SK-N-SH (cell line): ENCODE measurements around the gene TBC1D30. TPM values are rescaled to one million over a fixed set of nuclear protein-coding genes. Genes with fewer than 3 reads are reported as not detected.

ENCODE experiments used
- CTCF ChIA-PET: fragments of 300-600, 350-600 bp; formaldehyde crosslinking; extraction: SDS; loops from one replicate; lab custom pipeline; 2021; lab: Yijun Ruan, JAX
- POLR2A ChIA-PET: fragments of 350-600 bp; sonication (Branson Sonifier 250); formaldehyde crosslinking; extraction: SDS; loops from one replicate; lab custom pipeline; 2020; ENCODE audit warnings: antibody characterized with exemption, inconsistent platforms; lab: Yijun Ruan, JAX
- DNase-seq: peaks from one replicate; pipeline ENCODE4 v3.0.0; 2012
- H2AFZ ChIP-seq: fragments of 200-600 bp; sonication (generic); 2 replicates; pipeline ENCODE4 v1.8.1; 2016; ENCODE audit warnings: antibody characterized with exemption, mild to moderate bottlenecking, low read depth
- H3F3A ChIP-seq: fragments of 200-600 bp; sonication (generic); replicated peaks from 2 replicates; pipeline ENCODE3; 2016; ENCODE audit warnings: antibody characterized with exemption, mild to moderate bottlenecking; ENCODE audit not compliant: insufficient read depth
- H3K27ac ChIP-seq, 2 experiments: fragments of 200-500 bp in 1 of 2; fragments of 200-600 bp in 1 of 2; sonication (Bioruptor generic) in 1 of 2; sonication (generic), shearing (Covaris generic) in 1 of 2; 2 replicates each; pipeline versions ENCODE4 v1.5.1 to v1.6.1; 2014 to 2016; ENCODE audit warnings: low read depth in 2 of 2, inconsistent platforms in 1 of 2, low read length in 1 of 2, mild to moderate bottlenecking in 1 of 2, mixed read lengths in 1 of 2
- H3K27me3 ChIP-seq: fragments of 200-600 bp; sonication (generic), shearing (Covaris generic); 2 replicates; pipeline ENCODE4 v1.6.1; 2016; ENCODE audit warnings: mixed run types; ENCODE audit not compliant: insufficient read depth
- H3K36me3 ChIP-seq, 2 experiments: fragments of 200-500 bp in 1 of 2; fragments of 200-600 bp in 1 of 2; sonication (Bioruptor generic) in 1 of 2; sonication (generic) in 1 of 2; replicated peaks in 1 of 2; 2 replicates each; pipeline versions ENCODE3 to v1.5.1; 2014 to 2016; ENCODE audit warnings: low read length in 1 of 2, mild to moderate bottlenecking in 1 of 2; ENCODE audit not compliant: insufficient read depth in 2 of 2, control insufficient read depth in 1 of 2
- H3K4me1 ChIP-seq, 2 experiments: fragments of 200-500 bp in 1 of 2; fragments of 200-600 bp in 1 of 2; sonication (Bioruptor generic) in 1 of 2; sonication (generic), shearing (Covaris generic) in 1 of 2; 2 replicates each; pipeline versions ENCODE4 v1.5.1 to v1.6.1; 2014 to 2016; ENCODE audit warnings: low read depth in 1 of 2, low read length in 1 of 2, mixed run types in 1 of 2; ENCODE audit not compliant: insufficient read depth in 2 of 2, control insufficient read depth in 1 of 2
- H3K4me2 ChIP-seq: fragments of 200-600 bp; sonication (generic), shearing (Covaris generic); 2 replicates; pipeline ENCODE4 v1.6.1; 2017; ENCODE audit warnings: mixed run types
- H3K4me3 ChIP-seq, 2 experiments: fragments of 200-500 bp in 1 of 2; fragments of 200-600 bp in 1 of 2; sonication (Bioruptor generic) in 1 of 2; sonication (generic), shearing (Covaris generic) in 1 of 2; 2 replicates each; pipeline versions ENCODE4 v1.5.1 to v1.8.1; 2014 to 2016; ENCODE audit warnings: low read depth in 2 of 2, inconsistent platforms in 1 of 2, low read length in 1 of 2, mild to moderate bottlenecking in 1 of 2, mixed read lengths in 1 of 2, moderate library complexity in 1 of 2
- H3K79me2 ChIP-seq: fragments of 200-600 bp; sonication (generic); 2 replicates; pipeline ENCODE4 v1.8.1; 2017; ENCODE audit warnings: mild to moderate bottlenecking; ENCODE audit not compliant: insufficient read depth
- H3K9ac ChIP-seq: fragments of 200-600 bp; sonication (generic); 2 replicates; pipeline ENCODE4 v1.6.1; 2017; ENCODE audit warnings: mixed run types
- H3K9me2 ChIP-seq: fragments of 200-600 bp; sonication (generic); 2 replicates; pipeline ENCODE4 v1.6.1; 2017; ENCODE audit warnings: mixed run types
- H3K9me3 ChIP-seq: fragments of 200-600 bp; sonication (generic); 2 replicates; pipeline ENCODE4 v1.6.1; 2017; ENCODE audit warnings: mixed run types, mild to moderate bottlenecking, moderate library complexity
- H4K20me1 ChIP-seq: fragments of 200-600 bp; sonication (generic); 2 replicates; pipeline ENCODE4 v1.6.1; 2017; ENCODE audit warnings: mild to moderate bottlenecking, mixed run types; ENCODE audit not compliant: insufficient read depth
- CHD2 ChIP-seq: fragments of 150-350 bp; IDR thresholded peaks from 2 replicates; pipeline ENCODE4 v1.6.1; 2018; ENCODE audit warnings: low read length; ENCODE audit not compliant: partially characterized antibody
- EZH2phosphoT487 ChIP-seq: fragments of 200-600 bp; sonication (generic); IDR thresholded peaks from 2 replicates; pipeline ENCODE4 v1.6.1; 2017; ENCODE audit warnings: low read depth, mixed run types, mild to moderate bottlenecking, antibody characterized with exemption, moderate library complexity, borderline replicate concordance
- FOXJ3 ChIP-seq: sonication (generic); formaldehyde crosslinking; IDR thresholded peaks from 2 replicates; pipeline ENCODE4 v1.5.1; 2020; ENCODE audit warnings: mild to moderate bottlenecking, missing genetic modification reagents
- FOXM1 ChIP-seq: IDR thresholded peaks from 2 replicates; pipeline ENCODE4 v1.4.0; 2012; ENCODE audit warnings: low read depth, mild to moderate bottlenecking
- GABPA ChIP-seq: IDR thresholded peaks from 2 replicates; pipeline ENCODE4 v1.4.0; 2012; ENCODE audit warnings: low read depth, mild to moderate bottlenecking
- GATA2 ChIP-seq: sonication (generic); formaldehyde crosslinking; IDR thresholded peaks from 2 replicates; pipeline ENCODE4 v1.5.0; 2020; ENCODE audit warnings: mild to moderate bottlenecking, missing genetic modification reagents
- MEF2A ChIP-seq: IDR thresholded peaks from 2 replicates; pipeline ENCODE4 v1.4.0; 2012; ENCODE audit warnings: low read depth, borderline replicate concordance
- MXI1 ChIP-seq: IDR thresholded peaks from 2 replicates; pipeline ENCODE4 v1.6.1; 2012; ENCODE audit warnings: mild to moderate bottlenecking, low read depth, low read length, improper control_type of control experiment
- NRF1 ChIP-seq: IDR thresholded peaks from 2 replicates; pipeline ENCODE4 v1.6.1; 2012; ENCODE audit warnings: low read depth, mild to moderate bottlenecking, low read length
- RAD21 ChIP-seq: IDR thresholded peaks from 2 replicates; pipeline ENCODE4 v1.6.1; 2012; ENCODE audit warnings: mild to moderate bottlenecking, low read length
- RCOR1 ChIP-seq: fragments of 150-350 bp; IDR thresholded peaks from 2 replicates; pipeline ENCODE4 v1.6.1; 2017; ENCODE audit warnings: antibody characterized with exemption, low read length
- REST ChIP-seq: IDR thresholded peaks from 2 replicates; pipeline ENCODE4 v1.6.1; 2012; ENCODE audit warnings: mild to moderate bottlenecking, low read depth, low read length, moderate library complexity
- RFX5 ChIP-seq: IDR thresholded peaks from 2 replicates; pipeline ENCODE4 v1.6.1; 2012; ENCODE audit warnings: mild to moderate bottlenecking, improper control_type of control experiment, low read length
- SMC3 ChIP-seq: IDR thresholded peaks from 2 replicates; pipeline ENCODE4 v1.6.1; 2012; ENCODE audit warnings: low read depth, low read length, improper control_type of control experiment
- TCF12 ChIP-seq: IDR thresholded peaks from 2 replicates; pipeline ENCODE4 v1.4.0; 2012
- TEAD4 ChIP-seq: IDR thresholded peaks from 2 replicates; pipeline ENCODE4 v1.4.0; 2012; ENCODE audit warnings: mild to moderate bottlenecking, borderline replicate concordance; ENCODE audit not compliant: insufficient read depth
- YY1 ChIP-seq: IDR thresholded peaks from 2 replicates; pipeline ENCODE4 v1.4.0; 2012; ENCODE audit warnings: low read depth, mild to moderate bottlenecking
- ZBTB33 ChIP-seq: IDR thresholded peaks from 2 replicates; pipeline ENCODE4 v1.4.0; 2012; ENCODE audit warnings: low read depth, borderline replicate concordance
- WGBS: methylation state at CpG from one replicate; pipeline ENCODE4 v1.1.6; 2017; ENCODE audit warnings: low lambda C conversion rate; 5-methylcytosine and 5-hydroxymethylcytosine counted together
- polyA plus RNA-seq, 3 experiments: library from polyadenylated mRNA; depleted of rRNA; stranded (reverse); fragments of >200 nt; gene quantifications; 2 replicates each; pipeline ENCODE4 v1.2.3, GENCODE V29; 2012

The TBC1D30 gene
- polyA plus RNA-seq, 1 of the 3 experiments (the other 2 are of a cell fraction): 0.23 TPM

DNA sequence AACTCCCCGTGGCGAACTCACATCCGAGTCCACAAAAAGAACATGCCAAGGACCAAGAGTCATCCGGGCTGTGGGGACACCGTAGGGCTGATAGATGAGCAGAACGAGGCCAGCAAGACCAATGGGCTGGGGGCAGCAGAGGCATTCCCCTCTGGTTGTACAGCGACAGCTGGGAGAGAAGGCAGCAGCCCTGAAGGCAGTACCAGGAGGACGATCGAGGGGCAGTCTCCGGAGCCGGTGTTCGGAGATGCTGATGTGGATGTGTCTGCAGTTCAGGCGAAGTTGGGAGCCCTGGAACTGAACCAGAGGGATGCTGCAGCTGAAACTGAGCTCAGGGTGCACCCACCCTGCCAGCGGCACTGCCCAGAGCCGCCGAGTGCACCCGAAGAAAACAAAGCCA, 50.7 kb downstream of the TBC1D30 start:
- no peaks in the 10 kb centered on the region for H3F3A ChIP-seq
- H3K36me3 ChIP-seq: no peaks in the 10 kb centered on the region
- no peak for TF ChIP-seq GABPA
- TF ChIP-seq EZH2phosphoT487: no peak
- no peak for TF ChIP-seq MXI1
- TF ChIP-seq REST: no peak
- no peak for TF ChIP-seq MEF2A
- no peak for TF ChIP-seq GATA2
- TF ChIP-seq RFX5: no peak
- TF ChIP-seq NRF1: no peak
- TF ChIP-seq RCOR1: no peak
- TF ChIP-seq FOXM1: no peak
- no peak for TF ChIP-seq YY1
- no peak for TF ChIP-seq FOXJ3
- no peak for TF ChIP-seq CHD2
- no peak for TF ChIP-seq RAD21
- no peak for TF ChIP-seq SMC3
- no peak for TF ChIP-seq TCF12
- no peak for TF ChIP-seq ZBTB33
- no peak for TF ChIP-seq TEAD4
- no peak overlapping the region for H3K4me3 ChIP-seq
- H3K9me3 ChIP-seq: no peaks in the 10 kb centered on the region
- 44% methylated on average over 6 of the region's 17 CpGs for WGBS
- H3K4me1 ChIP-seq: no peaks in the 10 kb centered on the region
- no peaks in the 10 kb centered on the region for H4K20me1 ChIP-seq
- no peak overlapping the region for H3K9ac ChIP-seq
- peaks cover 19% of the 10 kb centered on the region; the same call in 1 of the 2 replicates for H3K27me3 ChIP-seq
- no peak for DNase-seq
- H2AFZ ChIP-seq: no peak overlapping the region
- no peak overlapping the region for H3K27ac ChIP-seq
- H3K4me2 ChIP-seq: no peak overlapping the region
- H3K79me2 ChIP-seq: no peaks in the 10 kb centered on the region
- H3K9me2 ChIP-seq: no peaks in the 10 kb centered on the region
- ChIA-PET POLR2A (no interaction called here), CTCF (interaction anchor here (1.7 to 1.8 kb wide), 2 partner anchors 15 to 79 kb away, joined by 5 to 8 read pairs; no protein-coding TSS in a partner anchor)
